GM21360 (cell line): ENCODE data around the gene TECPR2.
"Not testable (repeated sequence)": the region's sequence is repeated elsewhere in the genome, so short reads cannot be mapped to it uniquely, and the experiment has no call there.

Experiments
- ATAC-seq: cut with Tn5 transposase; IDR thresholded peaks from one replicate; pipeline ENCODE4 v1.9.1; 2021; ENCODE audit warnings: mild to moderate bottlenecking, moderate library complexity; ENCODE audit not compliant: unreplicated experiment

Gene TECPR2

DNA sequence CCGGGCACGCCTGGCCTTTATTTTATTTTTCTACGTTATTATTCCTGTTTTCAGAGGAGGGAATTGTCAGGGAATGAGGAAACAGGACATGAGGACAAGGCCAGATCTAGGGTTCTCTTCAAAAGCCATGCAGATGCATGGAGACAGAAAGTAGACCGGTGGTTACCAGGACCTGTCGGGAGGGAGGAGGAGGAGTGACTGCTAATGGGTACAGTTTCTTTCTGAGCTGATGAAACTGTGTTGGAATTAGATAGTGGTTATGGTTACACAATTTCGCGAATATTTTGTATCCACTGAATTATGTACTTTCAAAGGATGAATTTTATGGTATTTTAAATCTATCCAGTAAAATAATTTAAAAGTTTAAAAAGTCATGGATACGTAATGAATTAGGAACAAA, 31.9 kb upstream of the TECPR2 start:
- no peak for ATAC-seq

GRCh38 chr14:102333390-102333789, 29.4 kb upstream of the TECPR2 start:
- ATAC-seq = no peak

- no peak for ATAC-seq
These were observed 28.7 kb upstream of the TECPR2 start for GRCh38 chr14:102333795-102334705.

GRCh38 chr14:102335163-102335562, 27.6 kb upstream of the TECPR2 start:
- ATAC-seq = no peak

DNA sequence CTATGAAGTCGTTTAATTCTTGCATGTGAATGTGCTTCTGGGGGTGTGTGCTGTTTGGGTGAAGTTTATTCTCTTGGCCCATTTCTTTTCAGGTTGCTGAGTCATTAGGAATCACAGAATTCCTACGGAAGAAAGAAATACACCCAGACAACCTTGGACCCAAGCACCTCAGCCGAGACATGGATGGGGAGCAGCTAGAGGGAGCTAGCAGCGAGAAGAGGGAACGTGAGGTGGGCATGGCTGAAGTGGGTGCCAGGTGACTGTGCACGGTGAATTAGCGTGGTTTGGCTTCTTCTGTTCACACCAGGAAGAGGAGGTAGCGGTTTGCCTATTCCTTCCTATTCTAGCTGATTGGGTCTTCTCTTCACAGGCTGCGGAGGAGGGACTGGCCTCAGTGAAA, 24.0 kb upstream of the TECPR2 start:
- ATAC-seq = no peak

DNA sequence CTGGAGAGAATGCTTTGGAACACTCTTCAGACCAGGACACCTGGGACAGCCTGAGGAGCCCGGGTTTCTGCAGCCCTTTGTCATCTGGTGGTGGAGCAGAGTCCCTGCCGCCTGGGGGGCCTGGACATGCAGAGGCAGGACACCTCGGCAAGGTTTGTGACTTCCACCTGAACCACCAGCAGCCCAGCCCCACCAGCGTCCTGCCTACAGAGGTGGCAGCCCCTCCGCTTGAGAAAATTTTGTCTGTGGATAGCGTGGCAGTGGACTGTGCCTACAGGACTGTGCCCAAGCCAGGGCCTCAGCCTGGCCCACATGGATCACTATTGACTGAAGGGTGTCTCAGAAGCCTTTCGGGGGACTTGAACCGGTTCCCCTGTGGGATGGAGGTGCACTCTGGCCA, 21.2 kb upstream of the TECPR2 start:
- no peak for ATAC-seq

DNA sequence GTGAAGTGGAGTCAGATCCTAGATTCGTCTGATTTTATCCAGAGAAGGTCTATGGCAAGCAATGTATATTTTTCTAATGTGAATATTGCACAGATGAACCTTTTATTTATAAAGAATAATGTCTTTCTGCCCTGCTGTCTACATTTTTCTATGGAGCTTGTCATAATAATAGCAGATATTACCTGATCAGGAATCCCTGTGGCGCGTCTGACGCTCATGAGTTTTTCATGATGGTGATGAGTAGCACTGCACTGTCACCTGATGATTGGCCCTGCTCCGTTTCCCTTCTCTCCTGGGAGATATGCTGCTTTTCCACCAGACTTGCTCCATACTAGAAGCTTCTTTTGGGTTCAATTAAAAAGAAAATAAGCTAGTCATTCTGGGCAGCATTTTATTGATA, 20.5 kb upstream of the TECPR2 start:
- no peak for ATAC-seq

GRCh38 chr14:102344084-102344483, 18.7 kb upstream of the TECPR2 start:
- no peak for ATAC-seq

DNA sequence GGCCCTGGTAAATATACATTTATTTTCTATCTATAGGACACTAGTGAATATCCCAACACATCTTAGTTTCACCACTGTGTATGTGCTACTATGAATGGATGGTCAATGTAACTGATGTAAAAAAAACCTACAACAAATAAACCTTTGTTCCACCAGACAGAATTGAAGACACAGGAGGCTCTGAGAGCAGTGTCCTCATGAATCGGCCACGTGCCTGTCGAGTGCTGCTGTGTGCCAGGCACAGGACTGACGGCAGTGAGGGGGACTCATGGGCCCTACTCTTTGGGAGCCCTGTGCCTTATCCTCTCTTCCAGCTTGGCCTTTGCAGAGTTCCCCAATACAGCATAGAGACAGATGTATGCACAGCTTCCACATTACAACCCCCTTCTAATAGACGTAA, 18.3 kb upstream of the TECPR2 start:
- ATAC-seq = no peak

DNA sequence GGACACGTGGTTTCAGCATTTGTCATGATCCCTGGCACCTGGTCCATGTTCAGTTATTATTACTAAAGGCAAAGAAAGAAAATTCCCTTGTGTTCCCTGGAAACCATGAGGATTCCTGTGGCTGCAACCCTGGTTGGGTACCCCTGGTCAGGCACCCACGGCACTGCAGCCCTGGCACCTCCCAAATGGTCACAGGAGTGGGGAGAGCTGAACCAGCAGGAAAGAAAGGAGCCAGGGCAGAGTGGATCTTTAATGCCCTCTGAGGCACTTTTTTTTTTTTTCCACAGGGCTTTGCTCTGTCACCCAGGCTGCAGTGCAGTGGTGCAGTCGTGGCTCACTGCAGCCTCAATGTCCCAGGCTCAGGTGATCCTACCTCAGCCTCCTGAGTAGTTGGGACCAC, 17.5 kb upstream of the TECPR2 start:
- no peak for ATAC-seq

DNA sequence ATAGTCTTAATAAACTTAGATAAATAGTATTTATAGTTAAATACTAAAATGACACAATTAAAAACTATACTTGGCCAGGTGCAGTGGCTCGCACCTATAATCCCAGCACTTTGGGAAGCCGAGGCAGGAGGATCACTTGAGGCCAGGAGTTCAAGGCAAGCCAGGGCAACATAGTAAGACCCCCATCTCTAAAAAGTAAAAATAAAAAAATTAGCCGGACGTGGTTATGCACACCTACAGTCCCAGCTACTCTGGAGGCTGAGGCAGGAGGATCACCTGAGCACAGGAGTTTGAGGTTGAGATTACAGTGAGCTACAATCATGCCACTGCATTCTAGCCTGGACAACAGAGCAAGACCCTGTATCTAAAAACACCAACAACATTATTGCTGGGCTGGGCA, 16.1 kb upstream of the TECPR2 start:
- no peak for ATAC-seq

- no peak for ATAC-seq
These were observed 14.4 kb upstream of the TECPR2 start for GRCh38 chr14:102348376-102348775.

DNA sequence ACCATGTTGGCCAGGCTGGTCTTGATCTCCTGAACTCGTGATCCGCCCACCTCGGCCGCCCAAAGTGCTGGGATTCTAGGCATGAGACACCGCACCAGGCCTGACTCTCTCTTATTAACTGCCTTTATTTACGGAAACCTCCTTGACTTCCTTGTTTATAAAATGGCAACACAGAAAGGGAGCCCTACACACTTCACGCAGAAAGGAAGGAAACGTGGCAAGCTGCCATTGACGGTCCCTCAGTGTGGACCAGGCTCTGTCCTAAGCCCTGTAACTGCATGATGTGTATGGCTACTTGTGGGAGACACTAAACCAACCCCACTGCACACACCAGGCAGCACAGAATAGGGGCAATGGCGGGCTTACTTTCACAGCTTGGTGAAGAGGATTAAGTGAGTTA, 11.7 kb upstream of the TECPR2 start:
- no peak for ATAC-seq

GRCh38 chr14:102351593-102351992, 11.1 kb upstream of the TECPR2 start:
- ATAC-seq = not testable (repeated sequence)

GRCh38 chr14:102352213-102352612, 10.5 kb upstream of the TECPR2 start:
- no peak for ATAC-seq

- ATAC-seq = no peak
These were observed 9.6 kb upstream of the TECPR2 start for GRCh38 chr14:102353126-102353619.

- ATAC-seq = no peak
These were observed 6.5 kb upstream of the TECPR2 start for GRCh38 chr14:102356280-102356679.

DNA sequence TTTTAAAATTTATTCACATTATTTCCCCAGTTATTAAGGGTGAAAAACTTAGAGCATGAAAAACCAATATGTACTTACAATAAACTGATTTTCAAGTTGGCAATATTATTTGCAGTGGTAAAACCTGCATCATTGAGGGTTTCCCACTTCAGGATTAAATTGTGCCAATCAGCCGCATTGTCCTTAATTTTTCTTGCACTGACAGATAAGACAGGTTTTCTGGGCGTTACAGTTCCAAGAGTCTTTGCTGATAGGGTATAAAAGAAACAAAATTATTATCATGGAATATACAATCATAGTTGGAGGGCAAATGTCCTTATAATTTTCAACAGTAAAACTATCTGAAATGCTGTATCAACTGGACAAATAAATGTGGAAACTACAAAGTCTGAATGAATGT, 3.4 kb upstream of the TECPR2 start:
- no peak for ATAC-seq

DNA sequence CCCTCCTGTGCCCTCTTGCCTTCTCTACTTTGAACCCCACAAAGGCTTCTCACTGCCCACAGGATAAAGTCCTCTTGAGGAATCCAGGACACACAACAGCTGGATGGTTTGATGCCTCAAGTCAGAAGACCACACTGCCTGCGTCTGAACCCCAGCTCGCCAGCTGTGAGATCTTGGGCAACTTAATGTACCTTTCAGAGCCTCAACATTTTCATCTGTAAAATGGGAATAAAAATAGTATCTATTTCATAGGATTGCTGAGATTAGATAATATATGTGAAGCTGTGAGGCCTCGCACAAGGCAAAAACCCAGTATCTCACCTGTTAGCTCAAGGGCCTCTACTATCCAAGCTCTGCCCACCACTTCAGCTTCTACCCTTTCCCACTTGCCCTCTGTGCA, 2.4 kb upstream of the TECPR2 start:
- no peak for ATAC-seq

- peak; percentile 30 for ATAC-seq
These were observed 657 bp upstream of the TECPR2 start for GRCh38 chr14:102362084-102362483.

- peak; percentile 20 for ATAC-seq
These were observed 622 bp downstream of the TECPR2 start for GRCh38 chr14:102363182-102363943.

- no peak for ATAC-seq
These were observed 7.6 kb downstream of the TECPR2 start for GRCh38 chr14:102370305-102370809.
